ENCODE data around the gene GHDC. TPM values are rescaled to one million over a fixed set of nuclear protein-coding genes. Genes with fewer than 3 reads are reported as not detected.

The GHDC gene
- total and polyA plus RNA-seq, 4 donors: 13.1 to 27.5 (median 21.7) TPM

GRCh38 chr17:42171831-42172230, 22.5 kb downstream of the GHDC start:
- Histone ChIP-seq H3K4me1 (ENCODE audit: control insufficient read depth in 1 of 2, insufficient read depth in 2 of 2, low read length in 2 of 2) (no peaks in the 10 kb centered on the region), H3K27ac (ENCODE audit: low read depth in 1 of 2, low read length in 2 of 2) (no peak overlapping the region), H3K27me3 (ENCODE audit: control insufficient read depth in 1 of 2, insufficient read depth in 2 of 2, low read length in 1 of 2) (no peaks in the 10 kb centered on the region), H3K4me3 (ENCODE audit: low read length in 2 of 2) (no peak overlapping the region), H3K9me3 (ENCODE audit: control insufficient read depth, low read length) (no peaks in the 10 kb centered on the region), H3K36me3 (ENCODE audit: control insufficient read depth in 1 of 2, insufficient read depth in 2 of 2, low read length in 1 of 2) (no peaks in the 10 kb centered on the region)
- intact Hi-C loops (cut with DNase I): no loop called here
- no peak for DNase-seq
- WGBS, 2 donors: 54 to 58% methylated on average over 11 of the region's 11 CpGs
- ATAC-seq (ENCODE audit: low FRiP score): no peak

GRCh38 chr17:42169351-42169750, 24.9 kb downstream of the GHDC start:
- ATAC-seq (ENCODE audit: low FRiP score): no peak
- no peaks in the 10 kb centered on the region for H3K9me3 ChIP-seq (ENCODE audit: control insufficient read depth, low read length)
- intact Hi-C loops (cut with DNase I): no loop called here
- H3K27ac ChIP-seq (ENCODE audit: low read depth in 1 of 2, low read length in 2 of 2): no peak overlapping the region
- H3K27me3 ChIP-seq (ENCODE audit: control insufficient read depth in 1 of 2, insufficient read depth in 2 of 2, low read length in 1 of 2): no peaks in the 10 kb centered on the region
- H3K4me3 ChIP-seq (ENCODE audit: low read length in 2 of 2): no peak overlapping the region
- H3K36me3 ChIP-seq (ENCODE audit: control insufficient read depth in 1 of 2, insufficient read depth in 2 of 2, low read length in 1 of 2): no peaks in the 10 kb centered on the region
- WGBS, 2 donors: 92 to 93% methylated on average over 29 of the region's 29 CpGs
- no peak for DNase-seq
- no peaks in the 10 kb centered on the region for H3K4me1 ChIP-seq (ENCODE audit: control insufficient read depth in 1 of 2, insufficient read depth in 2 of 2, low read length in 2 of 2)

GRCh38 chr17:42167807-42168206, 26.5 kb downstream of the GHDC start:
- H3K27me3 ChIP-seq (ENCODE audit: control insufficient read depth in 1 of 2, insufficient read depth in 2 of 2, low read length in 1 of 2): no peaks in the 10 kb centered on the region
- no peaks in the 10 kb centered on the region for H3K4me1 ChIP-seq (ENCODE audit: control insufficient read depth in 1 of 2, insufficient read depth in 2 of 2, low read length in 2 of 2)
- no peak overlapping the region for H3K27ac ChIP-seq (ENCODE audit: low read depth in 1 of 2, low read length in 2 of 2)
- H3K9me3 ChIP-seq (ENCODE audit: control insufficient read depth, low read length): no peaks in the 10 kb centered on the region
- intact Hi-C loops (cut with DNase I): no loop called here
- no peaks in the 10 kb centered on the region for H3K36me3 ChIP-seq (ENCODE audit: control insufficient read depth in 1 of 2, insufficient read depth in 2 of 2, low read length in 1 of 2)
- no peak overlapping the region for H3K4me3 ChIP-seq (ENCODE audit: low read length in 2 of 2)
- whole genome bisulfite sequencing, 2 donors: 89 to 91% methylated on average over 8 of the region's 8 CpGs
- ATAC-seq (ENCODE audit: low FRiP score) (no peak), DNase-seq (no peak)

GRCh38 chr17:42166196-42166763, 28.0 kb downstream of the GHDC start:
- DNase-seq: no peak
- intact Hi-C loops (cut with DNase I): no loop called here
- Histone ChIP-seq H3K27ac (ENCODE audit: low read depth in 1 of 2, low read length in 2 of 2) (no peak overlapping the region), H3K4me3 (ENCODE audit: low read length in 2 of 2) (no peak overlapping the region), H3K4me1 (ENCODE audit: control insufficient read depth in 1 of 2, insufficient read depth in 2 of 2, low read length in 2 of 2) (no peaks in the 10 kb centered on the region), H3K36me3 (ENCODE audit: control insufficient read depth in 1 of 2, insufficient read depth in 2 of 2, low read length in 1 of 2) (no peaks in the 10 kb centered on the region), H3K27me3 (ENCODE audit: control insufficient read depth in 1 of 2, insufficient read depth in 2 of 2, low read length in 1 of 2) (no peaks in the 10 kb centered on the region), H3K9me3 (ENCODE audit: control insufficient read depth, low read length) (no peaks in the 10 kb centered on the region)
- ATAC-seq (ENCODE audit: low FRiP score): no peak
- 89 to 90% methylated on average over 19 of the region's 19 CpGs for WGBS, 2 donors

GRCh38 chr17:42165751-42166150, 28.5 kb downstream of the GHDC start:
- no peak for ATAC-seq (ENCODE audit: low FRiP score)
- intact Hi-C loops (cut with DNase I): no loop called here

GRCh38 chr17:42163696-42164407, 30.4 kb downstream of the GHDC start:
- no peak overlapping the region for H3K4me3 ChIP-seq (ENCODE audit: low read length in 2 of 2)
- no peak overlapping the region for H3K27ac ChIP-seq (ENCODE audit: low read depth in 1 of 2, low read length in 2 of 2)
- intact Hi-C loops (cut with DNase I): no loop called here
- DNase-seq: no peak
- 49% methylated on average over 22 of the region's 22 CpGs for WGBS, 2 donors
- no peak for ATAC-seq (ENCODE audit: low FRiP score)
- H3K9me3 ChIP-seq (ENCODE audit: control insufficient read depth, low read length): no peaks in the 10 kb centered on the region
- H3K27me3 ChIP-seq (ENCODE audit: control insufficient read depth in 1 of 2, insufficient read depth in 2 of 2, low read length in 1 of 2): no peaks in the 10 kb centered on the region
- H3K4me1 ChIP-seq (ENCODE audit: control insufficient read depth in 1 of 2, insufficient read depth in 2 of 2, low read length in 2 of 2): no peaks in the 10 kb centered on the region
- no peaks in the 10 kb centered on the region for H3K36me3 ChIP-seq (ENCODE audit: control insufficient read depth in 1 of 2, insufficient read depth in 2 of 2, low read length in 1 of 2)

More at GRCh38 chr17:42165751-42166150, 28.5 kb downstream of the GHDC start:
- Histone ChIP-seq H3K27ac (ENCODE audit: low read depth in 1 of 2, low read length in 2 of 2) (no peak overlapping the region), H3K4me3 (ENCODE audit: low read length in 2 of 2) (no peak overlapping the region), H3K9me3 (ENCODE audit: control insufficient read depth, low read length) (no peaks in the 10 kb centered on the region), H3K36me3 (ENCODE audit: control insufficient read depth in 1 of 2, insufficient read depth in 2 of 2, low read length in 1 of 2) (no peaks in the 10 kb centered on the region), H3K4me1 (ENCODE audit: control insufficient read depth in 1 of 2, insufficient read depth in 2 of 2, low read length in 2 of 2) (no peaks in the 10 kb centered on the region), H3K27me3 (ENCODE audit: control insufficient read depth in 1 of 2, insufficient read depth in 2 of 2, low read length in 1 of 2) (no peaks in the 10 kb centered on the region)
- no peak for DNase-seq
- WGBS, 2 donors: 79 to 87% methylated on average over 6 of the region's 6 CpGs

GRCh38 chr17:42163113-42163512, 31.2 kb downstream of the GHDC start:
- H3K27ac ChIP-seq (ENCODE audit: low read depth in 1 of 2, low read length in 2 of 2): no peak overlapping the region
- DNase-seq: no peak
- H3K36me3 ChIP-seq (ENCODE audit: control insufficient read depth in 1 of 2, insufficient read depth in 2 of 2, low read length in 1 of 2): no peaks in the 10 kb centered on the region
- no peaks in the 10 kb centered on the region for H3K9me3 ChIP-seq (ENCODE audit: control insufficient read depth, low read length)
- H3K4me3 ChIP-seq (ENCODE audit: low read length in 2 of 2): no peak overlapping the region
- H3K27me3 ChIP-seq (ENCODE audit: control insufficient read depth in 1 of 2, insufficient read depth in 2 of 2, low read length in 1 of 2): no peaks in the 10 kb centered on the region
- 48 to 53% methylated on average over 8 of the region's 8 CpGs for WGBS, 2 donors
- ATAC-seq (ENCODE audit: low FRiP score): no peak
- intact Hi-C loops (cut with DNase I): no loop called here
- no peaks in the 10 kb centered on the region for H3K4me1 ChIP-seq (ENCODE audit: control insufficient read depth in 1 of 2, insufficient read depth in 2 of 2, low read length in 2 of 2)

- Histone ChIP-seq H3K36me3 (ENCODE audit: control insufficient read depth in 1 of 2, insufficient read depth in 2 of 2, low read length in 1 of 2) (no peaks in the 10 kb centered on the region), H3K9me3 (ENCODE audit: control insufficient read depth, low read length) (no peaks in the 10 kb centered on the region), H3K27ac (ENCODE audit: low read depth in 1 of 2, low read length in 2 of 2) (no peak overlapping the region), H3K4me1 (ENCODE audit: control insufficient read depth in 1 of 2, insufficient read depth in 2 of 2, low read length in 2 of 2) (no peaks in the 10 kb centered on the region), H3K4me3 (ENCODE audit: low read length in 2 of 2) (no peak overlapping the region), H3K27me3 (ENCODE audit: control insufficient read depth in 1 of 2, insufficient read depth in 2 of 2, low read length in 1 of 2) (no peaks in the 10 kb centered on the region)
- 88 to 92% methylated on average over 7 of the region's 7 CpGs for WGBS, 2 donors
- DNase-seq (no peak), ATAC-seq (ENCODE audit: low FRiP score) (no peak)
- intact Hi-C loops (cut with DNase I): no loop called here
These were observed 33.8 kb downstream of the GHDC start for GRCh38 chr17:42160531-42160910.

GRCh38 chr17:42159796-42160530, 34.3 kb downstream of the GHDC start:
- DNase-seq (no peak), ATAC-seq (ENCODE audit: low FRiP score) (no peak)
- Histone ChIP-seq H3K4me3 (ENCODE audit: low read length in 2 of 2) (no peak overlapping the region), H3K9me3 (ENCODE audit: control insufficient read depth, low read length) (no peaks in the 10 kb centered on the region), H3K27me3 (ENCODE audit: control insufficient read depth in 1 of 2, insufficient read depth in 2 of 2, low read length in 1 of 2) (no peaks in the 10 kb centered on the region), H3K4me1 (ENCODE audit: control insufficient read depth in 1 of 2, insufficient read depth in 2 of 2, low read length in 2 of 2) (no peaks in the 10 kb centered on the region), H3K27ac (ENCODE audit: low read depth in 1 of 2, low read length in 2 of 2) (no peak overlapping the region), H3K36me3 (ENCODE audit: control insufficient read depth in 1 of 2, insufficient read depth in 2 of 2, low read length in 1 of 2) (no peaks in the 10 kb centered on the region)
- intact Hi-C loops (cut with DNase I): no loop called here
- 72 to 73% methylated on average over 14 of the region's 14 CpGs for WGBS, 2 donors
